Mesenchymal stem cell (in vitro differentiated cells and primary cell): ENCODE measurements around the gene CSRNP2.
A peak's percentile ranks its signal among the peaks of the same experiment; 100 is the strongest.

Experiments
- DNase-seq: peaks from one replicate; pipeline ENCODE4 v3.0.0-alpha.2; 2013
- H2AFZ ChIP-seq: one replicate; pipeline ENCODE4 v1.6.1; 2013; ENCODE audit warnings: low read depth, mild to moderate bottlenecking, control low read depth, inconsistent platforms, low read length, moderate library complexity
- H2AK5ac ChIP-seq: 2 replicates; pipeline ENCODE4 v1.6.1; 2013; ENCODE audit warnings: low read length, moderate library complexity, mild to moderate bottlenecking, inconsistent platforms; ENCODE audit not compliant: severe bottlenecking
- H2BK120ac ChIP-seq: one replicate; pipeline ENCODE4 v1.6.1; 2013; ENCODE audit warnings: low read depth, mild to moderate bottlenecking, inconsistent platforms, low read length, moderate library complexity
- H2BK12ac ChIP-seq, 2 experiments: one replicate each; pipeline ENCODE4 v1.6.1; 2013; ENCODE audit warnings: inconsistent platforms in 2 of 2, low read length in 2 of 2, mild to moderate bottlenecking in 2 of 2, moderate library complexity in 2 of 2, control low read depth in 1 of 2
- H2BK15ac ChIP-seq: one replicate; pipeline ENCODE4 v1.6.1; 2013; ENCODE audit warnings: mild to moderate bottlenecking, low read depth, inconsistent platforms; ENCODE audit not compliant: poor library complexity, severe bottlenecking
- H2BK5ac ChIP-seq: 2 replicates; pipeline ENCODE4 v1.6.1; 2013; ENCODE audit warnings: low read depth, mild to moderate bottlenecking, low read length, control low read depth, inconsistent platforms; ENCODE audit not compliant: poor library complexity, severe bottlenecking
- H3K14ac ChIP-seq, 2 experiments: one replicate each; pipeline ENCODE4 v1.6.1; 2013; ENCODE audit warnings: inconsistent platforms in 2 of 2, low read length in 2 of 2, control low read depth in 1 of 2, mild to moderate bottlenecking in 1 of 2, moderate library complexity in 1 of 2
- H3K18ac ChIP-seq, 2 experiments: one replicate each; pipeline ENCODE4 v1.6.1; 2013; ENCODE audit warnings: inconsistent platforms in 2 of 2, low read length in 2 of 2, control low read depth in 1 of 2, low read depth in 1 of 2, mild to moderate bottlenecking in 1 of 2
- H3K23ac ChIP-seq, 2 experiments: one replicate each; pipeline ENCODE4 v1.6.1; 2013; ENCODE audit warnings: inconsistent platforms in 2 of 2, low read length in 2 of 2, mild to moderate bottlenecking in 2 of 2, moderate library complexity in 2 of 2, control low read depth in 1 of 2
- H3K27ac ChIP-seq: 2 replicates; pipeline ENCODE4 v1.5.1; 2013; ENCODE audit warnings: mild to moderate bottlenecking, moderate library complexity, low read length, control low read depth, inconsistent platforms; ENCODE audit not compliant: poor library complexity, severe bottlenecking
- H3K27me3 ChIP-seq, 2 experiments: 2 replicates each; pipeline versions ENCODE4 v1.6.1 to v1.7.0; 2013; ENCODE audit warnings: low read length in 2 of 2, mild to moderate bottlenecking in 2 of 2, moderate library complexity in 2 of 2, control low read depth in 1 of 2, inconsistent platforms in 1 of 2; ENCODE audit not compliant: control insufficient read depth in 1 of 2, insufficient read depth in 1 of 2
- H3K36me3 ChIP-seq, 2 experiments: 2 replicates each; pipeline versions ENCODE4 v1.6.1 to v1.7.0; 2013; ENCODE audit warnings: low read length in 2 of 2, control low read depth in 1 of 2, inconsistent platforms in 1 of 2, low read depth in 1 of 2, mild to moderate bottlenecking in 1 of 2; ENCODE audit not compliant: insufficient read depth in 2 of 2, control insufficient read depth in 1 of 2
- H3K4ac ChIP-seq, 2 experiments: one replicate each; pipeline ENCODE4 v1.6.1; 2013; ENCODE audit warnings: inconsistent platforms in 2 of 2, low read length in 2 of 2, mild to moderate bottlenecking in 2 of 2, moderate library complexity in 2 of 2, control low read depth in 1 of 2, low read depth in 1 of 2
- H3K4me1 ChIP-seq: 2 replicates; pipeline ENCODE4 v1.6.1; 2013; ENCODE audit warnings: low read depth, low read length, control low read depth; ENCODE audit not compliant: control insufficient read depth, insufficient read depth
- H3K4me2 ChIP-seq: 2 replicates; pipeline ENCODE4 v1.6.1; 2013; ENCODE audit warnings: low read length, mild to moderate bottlenecking, inconsistent platforms; ENCODE audit not compliant: poor library complexity, severe bottlenecking
- H3K4me3 ChIP-seq, 2 experiments: 2 replicates each; pipeline versions ENCODE4 v1.5.1 to v1.7.0; 2013; ENCODE audit warnings: low read length in 2 of 2, mild to moderate bottlenecking in 2 of 2, control low read depth in 1 of 2, low read depth in 1 of 2; ENCODE audit not compliant: insufficient read depth in 1 of 2
- H3K79me1 ChIP-seq: replicated peaks from 2 replicates; pipeline ENCODE4 v1.6.1; 2013; ENCODE audit warnings: mild to moderate bottlenecking, control low read depth, low read length, inconsistent platforms; ENCODE audit not compliant: poor library complexity, severe bottlenecking
- H3K9ac ChIP-seq: 2 replicates; pipeline ENCODE4 v1.7.0; 2013; ENCODE audit warnings: mild to moderate bottlenecking, low read length, moderate library complexity
- H3K9me3 ChIP-seq: 2 replicates; pipeline ENCODE4 v1.7.0; 2013; ENCODE audit warnings: mild to moderate bottlenecking, low read length; ENCODE audit not compliant: control insufficient read depth
- H4K8ac ChIP-seq: one replicate; pipeline ENCODE4 v1.6.1; 2013; ENCODE audit warnings: inconsistent platforms, mild to moderate bottlenecking, low read length, moderate library complexity
- H4K91ac ChIP-seq: one replicate; pipeline ENCODE4 v1.6.1; 2013; ENCODE audit warnings: mild to moderate bottlenecking, low read length, inconsistent platforms
- WGBS: methylation state at CpG from one replicate; pipeline ENCODE4 v1.1.7; 2013; ENCODE audit warnings: mixed read lengths; 5-methylcytosine and 5-hydroxymethylcytosine counted together

The CSRNP2 gene

GRCh38 chr12:51128919-51129318, 45.5 kb upstream of the CSRNP2 start:
- Histone ChIP-seq H3K14ac (no peak overlapping the region), H3K27ac (no peak overlapping the region), H3K4me2 (no peak overlapping the region), H3K4me3 (no peak overlapping the region), H3K23ac (no peak overlapping the region), H3K4me1 (peaks cover 2% of the 10 kb centered on the region), H3K4ac (no peak overlapping the region), H3K9ac (no peak overlapping the region), H2BK15ac (no peak overlapping the region), H2BK12ac (no peak overlapping the region), H2BK5ac (no peak overlapping the region), H4K91ac (no peak overlapping the region), H3K79me1 (no peaks in the 10 kb centered on the region), H2AFZ (no peak overlapping the region), H2AK5ac (no peak overlapping the region), H3K36me3 (peaks cover 10% of the 10 kb centered on the region in 2 experiments), H4K8ac (no peak overlapping the region), H3K18ac (no peak overlapping the region), H3K27me3 (no peaks in the 10 kb centered on the region), H2BK120ac (no peak overlapping the region), H3K9me3 (no peaks in the 10 kb centered on the region)
- no peak for DNase-seq
- WGBS: 100% methylated on average over 3 of the region's 3 CpGs

GRCh38 chr12:51127050-51127729, 43.8 kb upstream of the CSRNP2 start:
- Histone ChIP-seq H3K4me2 (no peak overlapping the region), H3K4ac (no peak overlapping the region), H2AK5ac (no peak overlapping the region), H2BK12ac (no peak overlapping the region), H2AFZ (no peak overlapping the region), H3K4me1 (no peaks in the 10 kb centered on the region), H4K91ac (no peak overlapping the region), H2BK15ac (no peak overlapping the region), H3K14ac (no peak overlapping the region), H3K27ac (no peak overlapping the region), H4K8ac (no peak overlapping the region), H2BK120ac (no peak overlapping the region), H3K79me1 (no peaks in the 10 kb centered on the region), H3K36me3 (peaks cover 7 to 10% of the 10 kb centered on the region in 2 experiments), H3K9ac (peak overlapping the region; percentile 10), H3K9me3 (no peaks in the 10 kb centered on the region), H3K18ac (no peak overlapping the region), H2BK5ac (no peak overlapping the region), H3K23ac (no peak overlapping the region), H3K27me3 (no peaks in the 10 kb centered on the region), H3K4me3 (no peak overlapping the region)
- no CpG with 5 or more reads among the region's 2 CpGs for WGBS
- DNase-seq: no peak

- Histone ChIP-seq H3K36me3 (peaks cover 7 to 10% of the 10 kb centered on the region in 2 experiments), H2BK12ac (peak overlapping the region in 1 of 2 experiments; percentile 25), H3K9me3 (no peaks in the 10 kb centered on the region), H3K14ac (no peak overlapping the region), H3K4me1 (no peaks in the 10 kb centered on the region), H3K27me3 (no peaks in the 10 kb centered on the region), H3K4ac (no peak overlapping the region), H2AK5ac (no peak overlapping the region), H3K4me2 (no peak overlapping the region), H3K9ac (no peak overlapping the region), H2BK15ac (no peak overlapping the region), H3K18ac (no peak overlapping the region), H2BK5ac (no peak overlapping the region), H3K27ac (no peak overlapping the region), H4K91ac (no peak overlapping the region), H3K4me3 (no peak overlapping the region), H4K8ac (no peak overlapping the region), H2BK120ac (no peak overlapping the region), H2AFZ (no peak overlapping the region), H3K79me1 (no peaks in the 10 kb centered on the region), H3K23ac (no peak overlapping the region)
- no peak for DNase-seq
- WGBS: 92% methylated on average over 2 of the region's 2 CpGs
Observed at GRCh38 chr12:51126297-51126696, 42.9 kb upstream of the CSRNP2 start.

- Histone ChIP-seq H3K4me1 (no peaks in the 10 kb centered on the region), H2BK15ac (no peak overlapping the region), H3K4me2 (no peak overlapping the region), H2BK12ac (no peak overlapping the region), H4K8ac (no peak overlapping the region), H2BK120ac (no peak overlapping the region), H2BK5ac (no peak overlapping the region), H3K4ac (no peak overlapping the region), H3K23ac (no peak overlapping the region), H3K18ac (no peak overlapping the region), H3K9ac (no peak overlapping the region), H3K36me3 (peaks cover 7 to 10% of the 10 kb centered on the region in 2 experiments), H3K4me3 (no peak overlapping the region), H3K79me1 (no peaks in the 10 kb centered on the region), H3K14ac (no peak overlapping the region), H2AFZ (no peak overlapping the region), H3K27ac (no peak overlapping the region), H3K27me3 (no peaks in the 10 kb centered on the region), H3K9me3 (no peaks in the 10 kb centered on the region), H2AK5ac (no peak overlapping the region), H4K91ac (peak overlapping the region; percentile 28)
- 97% methylated on average over 14 of the region's 14 CpGs for WGBS
- no peak for DNase-seq
Observed at GRCh38 chr12:51124504-51124903, 41.1 kb upstream of the CSRNP2 start.
